ENCODE data around the gene ELANE. TPM values are rescaled to one million over a fixed set of nuclear protein-coding genes. Genes with fewer than 3 reads are reported as not detected.
"Not testable (repeated sequence)": the region's sequence is repeated elsewhere in the genome, so short reads cannot be mapped to it uniquely, and the experiment has no call there.

Gene ELANE
- total RNA-seq, 1 donor from 2014 or later = not detected

DNA sequence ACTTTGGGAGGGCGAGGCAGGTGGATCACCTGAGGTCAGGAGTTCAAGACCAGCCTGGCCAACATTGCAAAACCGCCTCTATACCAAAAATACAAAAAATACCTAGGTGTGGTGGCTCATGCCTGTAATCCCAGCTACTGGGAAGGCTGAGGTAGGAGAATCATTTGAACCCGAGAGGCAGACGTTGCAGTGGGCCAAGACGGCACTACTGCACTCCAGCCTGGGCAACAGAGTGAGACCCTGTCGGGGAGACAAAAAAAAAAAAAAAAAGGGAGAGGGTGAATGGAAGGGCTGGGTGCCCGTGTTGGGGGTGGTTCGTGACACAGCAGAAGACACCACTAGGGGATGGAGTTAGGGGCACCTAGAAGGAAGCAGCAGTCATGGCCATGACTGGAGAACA lies 18.2 kb downstream of the ELANE start:
- Mint-ChIP-seq H3K36me3 (ENCODE audit: low read depth) (peaks cover 17% of the 10 kb centered on the region), H3K4me3 (no peak overlapping the region), H3K4me1 (peaks cover 11% of the 10 kb centered on the region), H3K27me3 (no peaks in the 10 kb centered on the region), H3K9me3 (no peaks in the 10 kb centered on the region), H3K27ac (peak overlapping the region; percentile 68)
- DNase-seq = no peak
- intact Hi-C loops (cut with micrococcal nuclease) = no loop called here

DNA sequence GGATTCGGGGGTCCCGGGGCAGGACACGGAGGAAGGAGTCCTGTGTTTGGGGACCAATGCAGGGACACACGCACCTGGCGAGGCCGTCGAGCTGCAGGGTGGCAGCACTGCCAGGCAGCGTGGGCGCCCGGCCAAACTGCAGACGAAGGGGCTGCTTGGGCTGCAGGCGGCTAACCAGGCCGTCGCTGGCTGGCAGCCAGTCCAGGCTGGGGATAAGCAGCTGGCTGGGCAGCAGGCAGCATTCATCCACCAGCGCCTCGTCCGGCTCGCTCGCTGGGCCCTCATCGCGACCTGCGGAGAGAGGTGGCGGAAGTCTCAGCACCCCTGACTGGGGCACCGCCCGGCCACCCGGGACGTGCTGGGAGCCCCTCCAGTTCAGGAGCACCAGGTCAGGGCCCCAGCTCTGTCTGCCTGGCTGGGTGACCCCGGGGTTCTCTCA lies 18.9 kb downstream of the ELANE start:
- Mint-ChIP-seq H3K9me3 (no peaks in the 10 kb centered on the region), H3K4me3 (no peak overlapping the region), H3K27ac (no peak overlapping the region), H3K36me3 (ENCODE audit: low read depth) (peaks cover 17% of the 10 kb centered on the region), H3K27me3 (no peaks in the 10 kb centered on the region), H3K4me1 (peaks cover 11% of the 10 kb centered on the region)
- DNase-seq = no peak
- intact Hi-C loops (cut with micrococcal nuclease) = no loop called here

DNA sequence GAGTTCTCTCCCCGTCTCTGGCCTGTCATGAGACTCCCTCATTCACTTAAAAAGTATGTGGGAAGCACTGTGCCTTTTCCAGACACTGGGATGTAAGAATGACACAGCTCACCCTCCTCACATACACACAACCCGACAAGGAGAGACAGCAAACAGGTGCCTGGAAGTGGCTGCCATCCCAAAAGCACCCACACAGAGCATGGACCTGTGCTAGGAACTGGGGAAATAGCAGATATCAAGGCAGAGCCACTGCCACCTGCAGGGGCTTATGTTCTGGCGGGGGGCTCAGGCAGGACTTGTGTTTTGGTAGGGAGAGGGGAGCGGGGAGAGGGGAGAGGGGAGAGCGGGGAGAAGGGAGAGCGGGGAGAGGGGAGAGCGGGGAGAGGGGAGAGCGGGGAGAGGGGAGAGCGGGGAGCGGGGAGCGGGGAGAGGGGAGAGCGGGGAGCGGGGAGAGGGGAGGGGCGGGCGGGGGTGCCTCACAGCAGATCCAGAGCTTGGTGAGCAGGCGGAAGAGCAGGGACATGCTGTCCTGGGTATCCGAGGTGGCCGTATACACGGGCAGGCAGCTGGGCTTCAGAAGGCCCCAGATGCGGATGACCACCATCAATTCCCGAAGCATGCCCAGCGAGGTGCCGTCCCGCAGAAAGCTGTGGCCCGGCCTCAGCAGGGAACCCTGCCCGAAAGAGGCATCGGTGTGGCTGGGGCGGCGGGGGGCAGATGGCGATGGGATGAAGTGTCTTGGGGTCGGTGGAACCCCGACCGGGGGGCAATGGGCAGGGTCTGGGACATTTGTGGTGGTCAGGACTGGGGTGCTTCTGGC lies 19.6 kb downstream of the ELANE start:
- Mint-ChIP-seq H3K4me1 (peaks cover 11% of the 10 kb centered on the region), H3K36me3 (ENCODE audit: low read depth) (peaks cover 18% of the 10 kb centered on the region), H3K27me3 (no peaks in the 10 kb centered on the region), H3K4me3 (peak overlapping the region; percentile 76), H3K9me3 (no peaks in the 10 kb centered on the region), H3K27ac (peak overlapping the region; percentile 65)
- peak; percentile 71 for DNase-seq
- intact Hi-C loops (cut with micrococcal nuclease) = loop anchor here (1.0 kb wide), 1 partner anchor 9 kb away; no protein-coding TSS in a partner anchor

DNA sequence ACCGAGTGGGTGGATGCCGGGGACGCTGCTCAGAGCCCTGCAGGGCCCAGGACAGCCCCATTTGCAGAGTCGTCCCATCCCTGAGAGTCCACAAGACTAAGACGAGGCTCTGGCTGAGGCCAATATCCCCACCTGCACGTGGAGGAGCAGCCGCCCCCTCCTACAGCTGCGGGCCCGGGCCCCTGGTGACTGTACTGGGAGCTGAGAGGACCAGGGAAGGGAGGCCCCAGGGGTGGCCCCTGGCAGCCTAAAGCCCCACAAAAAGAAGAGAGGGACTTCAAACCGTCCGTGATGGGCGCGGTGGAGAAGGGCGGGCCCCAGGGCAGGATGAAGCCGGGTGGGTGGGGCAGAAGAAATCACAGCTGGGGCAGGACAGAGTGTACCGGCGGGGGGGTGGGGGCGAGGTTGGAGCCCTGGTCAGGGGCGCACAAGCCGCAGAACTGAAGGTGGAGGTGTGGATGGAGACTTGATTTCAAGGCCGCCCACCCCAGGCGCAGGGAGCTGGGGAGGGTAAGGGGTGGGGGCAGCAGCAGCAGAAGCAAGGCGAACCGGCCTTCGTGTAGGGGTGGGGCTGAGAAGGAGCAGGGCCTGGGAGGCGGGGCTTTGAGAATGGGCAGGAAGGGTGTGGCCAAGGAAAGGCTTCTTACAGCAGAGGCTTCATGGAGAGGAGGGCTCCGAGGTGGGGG lies 20.3 kb downstream of the ELANE start:
- Mint-ChIP-seq H3K27me3 (no peaks in the 10 kb centered on the region), H3K9me3 (no peaks in the 10 kb centered on the region), H3K4me3 (peak overlapping the region; percentile 76), H3K4me1 (peaks cover 11% of the 10 kb centered on the region), H3K36me3 (ENCODE audit: low read depth) (peaks cover 16% of the 10 kb centered on the region), H3K27ac (peak overlapping the region; percentile 62)
- DNase-seq = peak; percentile 96
- intact Hi-C loops (cut with micrococcal nuclease) = loop anchor here (1.0 kb wide), 1 partner anchor 10 kb away; no protein-coding TSS in a partner anchor

DNA sequence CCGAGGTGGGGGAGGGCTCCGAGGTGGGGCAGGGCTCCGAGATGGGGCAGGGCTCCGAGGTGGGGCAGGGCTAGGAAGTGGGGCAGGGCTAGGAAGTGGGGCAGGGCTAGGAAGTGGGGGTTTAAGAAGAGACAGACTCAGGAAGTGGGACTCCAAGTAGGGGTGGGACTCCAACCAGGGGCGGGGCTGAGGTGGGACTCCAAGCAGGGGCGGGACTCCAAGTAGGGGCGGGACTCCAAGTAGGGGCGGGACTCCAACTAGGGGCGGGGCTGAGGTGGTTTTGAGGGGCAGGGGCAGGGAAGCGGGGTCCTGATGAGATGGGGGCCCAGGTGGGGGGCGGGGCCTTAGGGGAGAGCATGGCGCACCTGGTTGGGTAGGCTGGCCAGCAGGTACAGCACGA lies 21.0 kb downstream of the ELANE start:
- no peaks in the 10 kb centered on the region for H3K27me3 Mint-ChIP-seq
- no peak overlapping the region for H3K27ac Mint-ChIP-seq
- intact Hi-C loops (cut with micrococcal nuclease) = no loop called here
- peaks cover 11% of the 10 kb centered on the region for H3K4me1 Mint-ChIP-seq
- DNase-seq = peak; percentile 94
- H3K36me3 Mint-ChIP-seq (ENCODE audit: low read depth) = peaks cover 13% of the 10 kb centered on the region
- H3K9me3 Mint-ChIP-seq = no peaks in the 10 kb centered on the region
- H3K4me3 Mint-ChIP-seq = peak overlapping the region; percentile 62

DNA sequence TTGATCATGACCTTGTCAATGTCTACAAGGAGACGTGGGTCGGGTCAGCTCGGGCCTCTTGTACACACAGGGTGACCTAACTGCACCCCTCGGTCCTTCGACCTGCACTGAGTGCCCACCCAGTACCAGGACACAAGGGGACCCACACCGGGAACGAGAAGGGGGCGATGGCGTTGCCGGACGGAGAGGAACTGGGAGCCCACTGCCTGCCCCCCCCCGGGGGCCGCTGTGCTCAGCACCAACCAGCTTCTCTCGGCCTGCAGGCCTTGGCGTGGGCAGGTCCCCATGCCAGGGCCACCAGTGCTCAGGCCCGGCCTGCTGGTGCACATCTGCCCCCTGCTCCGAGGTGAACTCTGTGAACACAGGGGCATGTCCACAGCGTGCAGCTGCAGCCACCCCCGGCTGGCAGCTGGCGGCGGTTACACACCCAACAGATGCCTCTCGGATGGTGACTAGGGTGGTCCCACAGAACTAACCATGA lies 21.5 kb downstream of the ELANE start:
- peak; percentile 64 for DNase-seq
- intact Hi-C loops (cut with micrococcal nuclease) = no loop called here
- H3K4me3 Mint-ChIP-seq = no peak overlapping the region
- H3K9me3 Mint-ChIP-seq = no peaks in the 10 kb centered on the region
- H3K27ac Mint-ChIP-seq = no peak overlapping the region
- H3K4me1 Mint-ChIP-seq = peaks cover 11% of the 10 kb centered on the region
- H3K27me3 Mint-ChIP-seq = no peaks in the 10 kb centered on the region
- H3K36me3 Mint-ChIP-seq (ENCODE audit: low read depth) = peaks cover 11% of the 10 kb centered on the region

DNA sequence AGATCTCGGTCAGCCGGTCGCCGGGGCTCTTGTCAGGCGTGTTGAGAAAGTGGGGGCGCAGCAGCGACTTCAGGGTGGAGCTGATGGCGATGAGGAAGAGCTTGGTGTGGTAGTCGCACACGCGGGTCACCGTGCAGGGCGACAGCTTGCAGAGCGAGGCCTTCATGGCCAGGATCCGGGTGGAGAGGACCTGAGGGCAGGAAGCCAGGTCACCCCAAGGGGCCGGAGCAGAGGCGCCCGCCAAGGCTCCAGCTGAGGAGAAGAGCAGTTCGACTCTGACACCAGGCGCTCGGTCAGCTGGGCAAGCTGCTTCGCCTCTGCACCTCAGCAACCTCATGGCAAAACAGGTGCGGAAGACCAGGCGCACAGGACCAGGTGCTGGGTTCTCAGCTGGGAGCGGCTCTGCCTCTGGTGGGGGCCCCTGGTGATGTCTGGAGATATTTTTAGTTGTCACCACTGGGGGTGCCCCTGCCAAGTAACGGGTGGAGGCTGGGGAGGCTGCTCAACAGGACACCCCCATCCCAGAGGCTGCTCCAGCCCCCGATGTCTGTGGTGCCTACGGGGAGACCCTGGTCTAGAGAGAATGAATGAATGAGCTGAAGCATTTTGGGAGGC lies 23.3 kb downstream of the ELANE start:
- Mint-ChIP-seq H3K27ac (no peak overlapping the region), H3K27me3 (no peaks in the 10 kb centered on the region), H3K4me3 (no peak overlapping the region), H3K4me1 (peaks cover 10% of the 10 kb centered on the region), H3K9me3 (no peaks in the 10 kb centered on the region), H3K36me3 (ENCODE audit: low read depth) (peaks cover 9% of the 10 kb centered on the region)
- intact Hi-C loops (cut with micrococcal nuclease) = no loop called here
- DNase-seq = no peak

DNA sequence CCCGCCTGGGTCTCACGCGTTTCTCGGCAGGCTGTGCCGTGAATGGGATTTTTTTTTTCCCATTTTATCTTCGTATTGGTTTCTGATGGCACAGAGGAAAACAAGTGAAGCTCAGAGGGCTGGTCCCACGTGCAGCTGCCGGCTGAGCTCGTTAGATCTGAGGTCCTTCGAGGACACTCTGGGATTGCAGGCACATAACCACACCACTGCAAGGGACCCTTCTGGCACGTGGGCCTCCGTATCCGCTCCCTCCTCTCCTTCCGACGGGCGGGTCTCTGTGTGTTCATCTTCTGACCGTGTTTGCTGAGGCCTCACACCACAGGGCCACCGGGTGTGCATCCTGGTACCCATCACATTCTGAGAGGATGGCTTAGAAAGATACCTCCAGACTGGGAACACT lies 24.0 kb downstream of the ELANE start:
- DNase-seq = no peak
- no peaks in the 10 kb centered on the region for H3K27me3 Mint-ChIP-seq
- no peak overlapping the region for H3K4me3 Mint-ChIP-seq
- H3K9me3 Mint-ChIP-seq = no peaks in the 10 kb centered on the region
- H3K36me3 Mint-ChIP-seq (ENCODE audit: low read depth) = peaks cover 8% of the 10 kb centered on the region
- peaks cover 9% of the 10 kb centered on the region for H3K4me1 Mint-ChIP-seq
- intact Hi-C loops (cut with micrococcal nuclease) = no loop called here
- H3K27ac Mint-ChIP-seq = no peak overlapping the region

DNA sequence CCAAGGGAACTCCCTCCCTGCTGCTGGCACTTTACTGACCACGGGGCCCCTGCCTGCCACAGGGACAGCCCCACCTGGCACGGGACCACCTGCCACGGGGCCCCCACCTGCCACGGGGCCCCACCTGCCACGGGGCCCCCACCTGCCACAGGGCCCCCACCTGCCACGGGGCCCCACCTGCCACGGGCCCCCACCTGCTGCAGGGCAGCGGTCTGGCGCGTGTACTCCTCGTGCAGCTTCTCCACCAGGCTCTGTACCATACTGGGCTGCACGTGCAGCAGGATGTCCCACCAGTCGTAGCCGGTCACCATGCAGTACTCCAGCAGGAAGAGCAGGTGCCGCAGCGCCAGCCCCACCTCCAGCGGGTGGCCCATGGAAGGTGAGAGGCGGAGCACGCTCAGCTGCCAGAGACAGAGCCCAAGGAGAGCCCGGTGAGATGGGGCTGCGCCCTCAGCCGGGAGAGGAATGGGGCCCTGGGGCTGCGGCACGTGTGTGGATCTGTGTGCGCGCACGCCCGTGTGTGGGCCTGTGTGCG lies 24.7 kb downstream of the ELANE start:
- intact Hi-C loops (cut with micrococcal nuclease) = no loop called here
- Mint-ChIP-seq H3K36me3 (ENCODE audit: low read depth) (peaks cover 12% of the 10 kb centered on the region), H3K4me3 (no peak overlapping the region), H3K4me1 (peaks cover 7% of the 10 kb centered on the region), H3K9me3 (no peaks in the 10 kb centered on the region), H3K27me3 (no peaks in the 10 kb centered on the region), H3K27ac (no peak overlapping the region)
- no peak for DNase-seq

DNA sequence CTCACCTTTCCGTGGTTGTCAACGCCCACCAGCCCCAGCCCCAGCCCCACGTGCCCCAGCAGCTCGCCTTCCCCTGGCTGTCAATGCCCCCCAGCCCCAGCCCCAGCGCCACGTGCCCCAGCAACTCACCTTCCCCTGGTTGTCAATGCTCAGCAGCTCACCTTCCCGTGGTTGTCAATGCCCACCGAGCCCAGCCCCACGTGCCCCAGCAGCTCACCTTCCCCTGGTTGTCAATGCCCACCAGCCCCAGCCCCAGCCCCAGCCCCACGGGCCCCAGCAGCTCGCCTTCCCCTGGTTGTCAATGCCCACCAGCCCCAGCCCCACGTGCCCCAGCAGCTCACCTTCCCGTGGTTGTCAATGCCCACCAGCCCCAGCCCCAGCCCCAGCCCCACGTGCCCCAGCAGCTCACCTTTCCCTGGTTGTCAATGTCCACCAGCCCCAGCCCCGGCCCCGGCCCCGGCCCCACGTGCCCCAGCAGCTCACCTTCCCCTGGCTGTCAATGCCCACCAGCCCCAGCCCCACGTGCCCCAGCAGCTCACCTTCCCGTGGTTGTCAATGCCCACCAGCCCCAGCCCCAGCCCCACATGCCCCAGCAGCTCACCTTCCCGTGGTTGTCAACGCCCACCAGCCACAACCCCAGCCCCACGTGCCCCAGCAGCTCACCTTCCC lies 26.0 kb downstream of the ELANE start:
- not testable (repeated sequence) for H3K27me3 Mint-ChIP-seq
- H3K36me3 Mint-ChIP-seq (ENCODE audit: low read depth) = peaks cover 18% of the 10 kb centered on the region

DNA sequence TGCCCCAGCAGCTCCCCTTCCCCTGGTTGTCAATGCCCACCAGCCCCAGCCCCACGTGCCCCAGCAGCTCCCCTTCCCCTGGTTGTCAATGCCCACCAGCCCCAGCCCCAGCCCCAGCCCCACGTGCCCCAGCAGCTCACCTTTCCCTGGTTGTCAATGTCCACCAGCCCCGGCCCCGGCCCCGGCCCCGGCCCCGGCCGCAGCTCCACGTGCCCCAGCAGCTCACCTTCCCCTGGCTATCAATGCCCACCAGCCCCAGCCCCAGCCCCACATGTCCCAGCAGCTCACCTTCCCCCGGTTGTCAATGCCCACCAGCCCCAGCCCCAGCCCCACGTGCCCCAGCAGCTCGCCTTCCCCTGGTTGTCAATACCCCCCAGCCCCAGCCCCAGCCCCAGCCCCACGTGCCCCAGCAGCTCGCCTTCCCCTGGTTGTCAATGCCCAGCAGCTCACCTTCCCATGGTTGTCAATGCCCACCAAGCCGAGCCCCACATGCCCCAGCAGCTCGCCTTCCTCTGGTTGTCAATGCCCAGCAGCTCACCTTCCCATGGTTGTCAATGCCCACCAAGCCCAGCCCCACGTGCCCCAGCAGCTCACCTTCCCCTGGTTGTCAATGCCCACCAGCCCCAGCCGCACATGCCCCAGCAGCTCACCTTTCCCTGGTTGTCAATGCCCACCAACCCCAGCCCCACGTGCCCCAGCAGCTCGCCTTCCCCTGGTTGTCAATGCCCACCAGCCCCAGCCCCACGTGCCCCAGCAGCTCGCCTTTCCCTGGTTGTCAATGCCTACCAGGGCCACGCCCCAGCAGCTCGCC lies 26.9 kb downstream of the ELANE start:
- H3K4me3 Mint-ChIP-seq; H3K27me3 Mint-ChIP-seq; intact Hi-C loops (cut with micrococcal nuclease); H3K4me1 Mint-ChIP-seq; H3K9me3 Mint-ChIP-seq; DNase-seq; H3K27ac Mint-ChIP-seq: not testable (repeated sequence)
- H3K36me3 Mint-ChIP-seq (ENCODE audit: low read depth) = peaks cover 19% of the 10 kb centered on the region

More for the DNA sequence above, 26.0 kb downstream of the ELANE start:
- H3K4me1 Mint-ChIP-seq; H3K27ac Mint-ChIP-seq; DNase-seq; H3K9me3 Mint-ChIP-seq; H3K4me3 Mint-ChIP-seq; intact Hi-C loops (cut with micrococcal nuclease): not testable (repeated sequence)

DNA sequence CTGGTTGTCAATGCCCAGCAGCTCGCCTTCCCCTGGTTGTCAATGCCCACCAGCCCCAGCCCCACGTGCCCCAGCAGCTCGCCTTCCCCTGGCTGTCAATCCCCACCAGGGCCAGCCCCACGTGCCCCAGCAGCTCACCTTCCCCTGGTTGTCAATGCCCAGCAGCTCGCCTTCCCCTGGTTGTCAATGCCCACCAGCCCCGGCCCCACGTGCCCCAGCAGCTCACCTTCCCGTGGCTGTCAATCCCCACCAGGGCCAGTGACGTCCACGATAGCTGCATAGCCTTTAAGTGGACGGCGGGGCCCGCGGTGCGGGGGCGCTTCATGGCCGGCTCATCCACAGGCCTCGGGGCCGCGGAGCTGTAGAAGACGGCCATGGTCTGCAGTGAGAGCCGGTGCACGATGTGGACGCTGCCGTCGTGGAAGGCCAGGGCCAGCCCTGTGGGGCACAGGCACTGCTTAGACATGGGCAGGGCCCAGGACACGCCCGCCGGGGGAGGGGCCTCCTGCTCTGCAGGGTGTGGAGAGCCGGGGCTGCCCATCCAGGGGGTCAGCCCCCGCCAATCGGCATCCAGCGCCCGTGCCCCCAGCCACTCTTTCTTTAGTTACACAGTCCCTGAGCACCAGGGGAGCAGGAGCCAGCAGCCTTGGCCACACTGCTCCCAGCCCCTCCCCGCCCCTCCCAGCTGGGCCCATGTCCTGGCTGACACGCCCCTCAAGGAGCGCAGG lies 27.8 kb downstream of the ELANE start:
- H3K27ac Mint-ChIP-seq = no peak overlapping the region
- no peaks in the 10 kb centered on the region for H3K4me1 Mint-ChIP-seq
- H3K27me3 Mint-ChIP-seq = no peaks in the 10 kb centered on the region
- no peak overlapping the region for H3K4me3 Mint-ChIP-seq
- DNase-seq = no peak
- H3K9me3 Mint-ChIP-seq = no peaks in the 10 kb centered on the region
- intact Hi-C loops (cut with micrococcal nuclease) = no loop called here
- peaks cover 23% of the 10 kb centered on the region for H3K36me3 Mint-ChIP-seq (ENCODE audit: low read depth)
